Kidney (tissue), 14 donors: ENCODE data around the gene KIAA1671. TPM values are rescaled to one million over a fixed set of nuclear protein-coding genes. Genes with fewer than 3 reads are reported as not detected.

ENCODE experiments used
- DNase-seq, 5 donors: peaks; one replicate each; pipeline ENCODE4 v3.0.0-alpha.2; 2013 to 2020
- FAIRE-seq: peaks from 2 replicates; lab custom pipeline; 2012; peaks lifted over from hg19 to GRCh38; lab: Jason Lieb, UNC
- H3K27ac ChIP-seq, 2 donors: one replicate each; pipeline ENCODE4 v1.7.0; 2013; ENCODE audit warnings: low read depth in 2 of 2, low read length in 2 of 2, inconsistent platforms in 1 of 2
- H3K27me3 ChIP-seq: one replicate; pipeline ENCODE4 v1.7.1; 2013; ENCODE audit warnings: low read length, inconsistent platforms; ENCODE audit not compliant: control insufficient read depth, insufficient read depth
- H3K36me3 ChIP-seq, 3 donors: one replicate each; pipeline versions ENCODE4 v1.7.0 to v1.7.1; 2013; ENCODE audit warnings: low read length in 3 of 3, control low read depth in 1 of 3, inconsistent platforms in 1 of 3; ENCODE audit not compliant: insufficient read depth in 3 of 3, control insufficient read depth in 2 of 3
- H3K4me1 ChIP-seq, 3 donors: one replicate each; pipeline versions ENCODE4 v1.7.0 to v1.7.1; 2013; ENCODE audit warnings: low read length in 3 of 3, inconsistent platforms in 1 of 3, low read depth in 1 of 3; ENCODE audit not compliant: control insufficient read depth in 2 of 3, insufficient read depth in 2 of 3
- H3K4me3 ChIP-seq, 3 donors: one replicate each; pipeline versions ENCODE4 v1.7.0 to v1.8.1; 2013; ENCODE audit warnings: low read length in 3 of 3, control low read depth in 1 of 3, inconsistent platforms in 1 of 3
- H3K9ac ChIP-seq, 3 donors: one replicate each; pipeline versions ENCODE4 v1.7.0 to v1.7.1; 2013; ENCODE audit warnings: low read length in 3 of 3, control low read depth in 1 of 3, inconsistent platforms in 1 of 3
- H3K9me3 ChIP-seq, 3 donors: one replicate each; pipeline versions ENCODE4 v1.7.0 to v1.7.1; 2013; ENCODE audit warnings: low read length in 3 of 3, control low read depth in 1 of 3, inconsistent platforms in 1 of 3; ENCODE audit not compliant: control insufficient read depth in 2 of 3, insufficient read depth in 1 of 3
- CTCF ChIP-seq: IDR thresholded peaks from 3 replicates; pipeline ENCODE4 v1.5.1; 2012; ENCODE audit warnings: mild to moderate bottlenecking, moderate library complexity, borderline replicate concordance; ENCODE audit not compliant: insufficient read depth; ENCODE audit errors: extremely low read depth
- intact Hi-C: fragments of 100-400 bp; cut with DNase I; formaldehyde crosslinking; loops from one replicate; pipeline ENCODE4 v1.11.1; 2022
- polyA plus RNA-seq: library from polyadenylated mRNA; stranded (reverse); fragments of 350-450 nt; fragmentation: Illumina TruSeq; extraction: RNeasy Lipid Tissue Mini Kit (QIAGEN cat#74804); gene quantifications from one replicate; pipeline ENCODE4 v1.2.3, GENCODE V29; 2014; ENCODE audit warnings: low read depth, low replicate concordance; ENCODE audit not compliant: insufficient read depth
- total RNA-seq: library from RNA; stranded (reverse); fragmentation: NEBNext Ultra II Directional; extraction: Animal tissue kit (Norgen Biotek cat#: 25700); gene quantifications from one replicate; pipeline ENCODE4 v1.2.1, GENCODE V29; 2021
- donor health status: control.
- donor health status: control.
- donor health status: control.
- donor health status: control.
- donor health status: control.
- donor health status: DM: yes; HTN: yes; CAD: no.
- donor health status: Normal renal cell carcinoma (clear cell type).

Gene KIAA1671
- total and polyA plus RNA-seq, 2 donors from 2014 or later: 7.3 to 65.2 TPM

- no peak for TF ChIP-seq CTCF
- Histone ChIP-seq H3K27me3 (no peaks in the 10 kb centered on the region), H3K36me3 (no peaks in the 10 kb centered on the region), H3K4me1 (peaks cover 0 to 5% (median 0%) of the 10 kb centered on the region in 3 donors), H3K9ac (no peak overlapping the region), H3K27ac (peak overlapping the region; percentile 12 to 20), H3K4me3 (no peak overlapping the region), H3K9me3 (no peaks in the 10 kb centered on the region)
- intact Hi-C loops: no loop called here
- DNase-seq: no peak
- FAIRE-seq: no peak
Observed at GRCh38 chr22:24985826-24986214, 33.3 kb downstream of the KIAA1671 start.

GRCh38 chr22:24986816-24987215 is 34.3 kb downstream of the KIAA1671 start:
- intact Hi-C loops: no loop called here
- peak overlapping the region in 1 of 2 donors; percentile 41 for H3K27ac ChIP-seq
- H3K27me3 ChIP-seq: no peaks in the 10 kb centered on the region
- no peak overlapping the region for H3K9ac ChIP-seq
- no peaks in the 10 kb centered on the region for H3K9me3 ChIP-seq
- FAIRE-seq (no peak), DNase-seq (no peak)
- no peak overlapping the region for H3K4me3 ChIP-seq
- peaks cover 0 to 5% (median 0%) of the 10 kb centered on the region in 3 donors for H3K4me1 ChIP-seq
- TF ChIP-seq CTCF: no peak
- H3K36me3 ChIP-seq: no peaks in the 10 kb centered on the region

- H3K27me3 ChIP-seq: no peaks in the 10 kb centered on the region
- H3K4me3 ChIP-seq: no peak overlapping the region
- no peak for TF ChIP-seq CTCF
- no peaks in the 10 kb centered on the region for H3K4me1 ChIP-seq
- no peaks in the 10 kb centered on the region for H3K36me3 ChIP-seq
- no peaks in the 10 kb centered on the region for H3K9me3 ChIP-seq
- intact Hi-C loops: no loop called here
- H3K27ac ChIP-seq: no peak overlapping the region
- no peak for DNase-seq
- H3K9ac ChIP-seq: no peak overlapping the region
- FAIRE-seq: no peak
Observed at GRCh38 chr22:24989135-24989534, 36.6 kb downstream of the KIAA1671 start.

- Histone ChIP-seq H3K4me3 (no peak overlapping the region), H3K9ac (no peak overlapping the region), H3K27me3 (no peaks in the 10 kb centered on the region), H3K9me3 (no peaks in the 10 kb centered on the region), H3K27ac (no peak overlapping the region), H3K4me1 (no peaks in the 10 kb centered on the region), H3K36me3 (no peaks in the 10 kb centered on the region)
- intact Hi-C loops: no loop called here
- FAIRE-seq: no peak
- no peak for TF ChIP-seq CTCF
- DNase-seq: no peak
Observed at GRCh38 chr22:24989541-24989951, 37.0 kb downstream of the KIAA1671 start.
